PC-3 (cell line): ENCODE measurements around the gene JHY.

ENCODE experiments used
- EZH2 ChIP-seq: fragments of 300-600 bp; sonication (generic); IDR thresholded peaks from one replicate; pipeline ENCODE4 v1.6.1; 2017; ENCODE audit warnings: antibody characterized with exemption, mild to moderate bottlenecking, low read length; ENCODE audit not compliant: unreplicated experiment
- EZH2phosphoT487 ChIP-seq: fragments of 300-600 bp; sonication (generic); IDR thresholded peaks from 2 replicates; pipeline ENCODE4 v1.6.1; 2018; ENCODE audit warnings: mild to moderate bottlenecking, antibody characterized with exemption, low read length, borderline replicate concordance
- TF ChIP-seq, protein P1 (sequence below): fragments of 300-600 bp; sonication (generic); conservative IDR thresholded peaks from 2 replicates; pipeline ENCODE4 v1.5.1; 2017; ENCODE audit warnings: antibody characterized with exemption, low read depth, mild to moderate bottlenecking, low read length

DNA sequence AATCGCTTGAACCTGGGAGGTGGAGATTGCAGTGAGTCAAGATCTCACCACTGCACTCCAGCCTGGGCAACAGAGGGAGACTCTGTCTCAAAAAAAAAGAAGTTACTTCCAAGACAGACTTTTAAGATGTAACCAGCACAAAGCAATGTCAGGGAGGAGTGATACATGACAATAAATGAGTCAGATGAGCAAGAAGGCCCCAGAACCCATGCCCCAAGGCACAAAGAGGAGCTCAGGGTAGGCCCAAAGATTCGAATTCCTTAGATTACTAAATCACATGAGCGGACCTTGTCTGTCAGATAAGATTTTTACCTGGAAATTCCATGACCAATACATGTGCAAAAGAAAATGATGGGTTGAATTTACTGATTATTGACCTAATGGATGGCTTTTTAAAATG, 10.5 kb upstream of the JHY start:
- TF ChIP-seq EZH2 (no peak), EZH2phosphoT487 (no peak)
- TF ChIP-seq, protein P1, sequence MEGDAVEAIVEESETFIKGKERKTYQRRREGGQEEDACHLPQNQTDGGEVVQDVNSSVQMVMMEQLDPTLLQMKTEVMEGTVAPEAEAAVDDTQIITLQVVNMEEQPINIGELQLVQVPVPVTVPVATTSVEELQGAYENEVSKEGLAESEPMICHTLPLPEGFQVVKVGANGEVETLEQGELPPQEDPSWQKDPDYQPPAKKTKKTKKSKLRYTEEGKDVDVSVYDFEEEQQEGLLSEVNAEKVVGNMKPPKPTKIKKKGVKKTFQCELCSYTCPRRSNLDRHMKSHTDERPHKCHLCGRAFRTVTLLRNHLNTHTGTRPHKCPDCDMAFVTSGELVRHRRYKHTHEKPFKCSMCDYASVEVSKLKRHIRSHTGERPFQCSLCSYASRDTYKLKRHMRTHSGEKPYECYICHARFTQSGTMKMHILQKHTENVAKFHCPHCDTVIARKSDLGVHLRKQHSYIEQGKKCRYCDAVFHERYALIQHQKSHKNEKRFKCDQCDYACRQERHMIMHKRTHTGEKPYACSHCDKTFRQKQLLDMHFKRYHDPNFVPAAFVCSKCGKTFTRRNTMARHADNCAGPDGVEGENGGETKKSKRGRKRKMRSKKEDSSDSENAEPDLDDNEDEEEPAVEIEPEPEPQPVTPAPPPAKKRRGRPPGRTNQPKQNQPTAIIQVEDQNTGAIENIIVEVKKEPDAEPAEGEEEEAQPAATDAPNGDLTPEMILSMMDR = no peak
